Astrocyte (in vitro differentiated cells and primary cell): ENCODE data around the gene TRIO. TPM values are rescaled to one million over a fixed set of nuclear protein-coding genes. Genes with fewer than 3 reads are reported as not detected.
A peak's percentile ranks its signal among the peaks of the same experiment; 100 is the strongest.

Source experiments
- DNase-seq: peaks from one replicate; pipeline ENCODE4 v3.0.0-alpha.2; 2010; ENCODE audit warnings: low read depth
- FAIRE-seq: peaks from 2 replicates; lab custom pipeline; 2011; peaks lifted over from hg19 to GRCh38; lab: Jason Lieb, UNC
- H2AFZ ChIP-seq: 2 replicates; pipeline ENCODE4 v1.6.0; 2012; ENCODE audit warnings: low read depth, low read length, inconsistent platforms
- H3K27ac ChIP-seq: 2 replicates; pipeline ENCODE4 v1.5.1; 2011; ENCODE audit warnings: low read depth, low read length, inconsistent platforms
- H3K27me3 ChIP-seq: 2 replicates; pipeline ENCODE4 v1.6.0; 2011; ENCODE audit warnings: low read length, inconsistent platforms; ENCODE audit not compliant: insufficient read depth
- H3K36me3 ChIP-seq: 2 replicates; pipeline ENCODE4 v1.5.1; 2011; ENCODE audit warnings: low read length, inconsistent platforms; ENCODE audit not compliant: insufficient read depth
- H3K4me1 ChIP-seq: 2 replicates; pipeline ENCODE4 v1.5.1; 2011; ENCODE audit warnings: low read length, inconsistent platforms; ENCODE audit not compliant: insufficient read depth
- H3K4me2 ChIP-seq: 2 replicates; pipeline ENCODE4 v1.6.0; 2012; ENCODE audit warnings: low read length, inconsistent platforms
- H3K4me3 ChIP-seq: 2 replicates; pipeline ENCODE4 v1.5.1; 2011; ENCODE audit warnings: low read depth, mild to moderate bottlenecking, low read length, inconsistent platforms; ENCODE audit not compliant: insufficient read depth
- H3K79me2 ChIP-seq: 2 replicates; pipeline ENCODE4 v1.6.0; 2012; ENCODE audit warnings: mild to moderate bottlenecking, low read length, inconsistent platforms; ENCODE audit not compliant: insufficient read depth
- H3K9ac ChIP-seq: 2 replicates; pipeline ENCODE4 v1.6.0; 2012; ENCODE audit warnings: mild to moderate bottlenecking, low read length, inconsistent platforms
- H3K9me3 ChIP-seq: 2 replicates; pipeline ENCODE4 v1.5.1; 2012; ENCODE audit warnings: low read depth, mild to moderate bottlenecking, low read length, inconsistent platforms; ENCODE audit not compliant: insufficient read depth
- H4K20me1 ChIP-seq: 2 replicates; pipeline ENCODE4 v1.6.0; 2012; ENCODE audit warnings: low read length, inconsistent platforms; ENCODE audit not compliant: insufficient read depth
- H3K27ac Mint-ChIP-seq: one replicate; pipeline ENCODE4 v1.8.0; 2021; ENCODE audit warnings: mild to moderate bottlenecking, mixed read lengths; ENCODE audit not compliant: unreplicated experiment
- H3K27me3 Mint-ChIP-seq: one replicate; pipeline ENCODE4 v1.8.0; 2021; ENCODE audit warnings: low read depth, mixed read lengths; ENCODE audit not compliant: unreplicated experiment
- H3K36me3 Mint-ChIP-seq: one replicate; pipeline ENCODE4 v1.8.0; 2021; ENCODE audit warnings: low read depth, mixed read lengths; ENCODE audit not compliant: unreplicated experiment
- H3K4me1 Mint-ChIP-seq: one replicate; pipeline ENCODE4 v1.8.0; 2021; ENCODE audit warnings: low read depth, mixed read lengths; ENCODE audit not compliant: unreplicated experiment
- H3K4me3 Mint-ChIP-seq: one replicate; pipeline ENCODE4 v1.8.0; 2021; ENCODE audit warnings: mild to moderate bottlenecking, moderate library complexity, mixed read lengths; ENCODE audit not compliant: unreplicated experiment
- H3K9me3 Mint-ChIP-seq: one replicate; pipeline ENCODE4 v1.8.0; 2021; ENCODE audit warnings: mild to moderate bottlenecking, mixed read lengths; ENCODE audit not compliant: unreplicated experiment
- EZH2 ChIP-seq: IDR thresholded peaks from 2 replicates; pipeline ENCODE4 v1.6.1; 2012; ENCODE audit warnings: mild to moderate bottlenecking, low read length, inconsistent platforms; ENCODE audit not compliant: insufficient read depth
- total RNA-seq: library from RNA; stranded (reverse); gene quantifications from 2 replicates; pipeline ENCODE4 v1.2.1, GENCODE V29; 2021
- TF ChIP-seq, protein P1 (sequence below): IDR thresholded peaks from 2 replicates; pipeline ENCODE4 v1.5.1; 2011; ENCODE audit warnings: low read depth, mild to moderate bottlenecking, inconsistent platforms, low read length, moderate library complexity; ENCODE audit not compliant: insufficient read depth

The TRIO gene
- total RNA-seq, 1 donor from 2014 or later, result 347 TPM

DNA sequence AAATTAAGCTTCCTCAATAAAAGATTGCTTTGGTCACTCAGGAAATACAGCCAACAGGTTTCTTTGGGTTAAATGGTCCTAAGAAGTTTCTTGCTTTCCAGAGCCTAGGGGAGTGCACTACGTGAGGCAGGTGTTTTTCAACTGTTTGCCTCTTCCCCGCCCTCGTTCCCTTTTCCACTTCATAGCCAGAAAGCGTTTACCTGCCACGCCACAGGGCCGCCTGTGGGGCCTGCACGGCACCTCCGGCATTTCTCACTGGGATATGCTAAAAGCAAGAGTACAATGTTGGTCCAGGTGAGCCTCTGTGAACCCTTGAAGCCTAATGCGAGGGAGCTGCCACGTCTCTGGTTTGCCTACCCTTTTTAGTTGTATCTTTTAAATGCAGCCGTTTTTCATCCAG lies 270.9 kb downstream of the TRIO start:
- peaks cover 73% of the 10 kb centered on the region for H3K4me1 ChIP-seq
- H3K4me3 ChIP-seq, result no peak overlapping the region
- TF ChIP-seq, protein P1, sequence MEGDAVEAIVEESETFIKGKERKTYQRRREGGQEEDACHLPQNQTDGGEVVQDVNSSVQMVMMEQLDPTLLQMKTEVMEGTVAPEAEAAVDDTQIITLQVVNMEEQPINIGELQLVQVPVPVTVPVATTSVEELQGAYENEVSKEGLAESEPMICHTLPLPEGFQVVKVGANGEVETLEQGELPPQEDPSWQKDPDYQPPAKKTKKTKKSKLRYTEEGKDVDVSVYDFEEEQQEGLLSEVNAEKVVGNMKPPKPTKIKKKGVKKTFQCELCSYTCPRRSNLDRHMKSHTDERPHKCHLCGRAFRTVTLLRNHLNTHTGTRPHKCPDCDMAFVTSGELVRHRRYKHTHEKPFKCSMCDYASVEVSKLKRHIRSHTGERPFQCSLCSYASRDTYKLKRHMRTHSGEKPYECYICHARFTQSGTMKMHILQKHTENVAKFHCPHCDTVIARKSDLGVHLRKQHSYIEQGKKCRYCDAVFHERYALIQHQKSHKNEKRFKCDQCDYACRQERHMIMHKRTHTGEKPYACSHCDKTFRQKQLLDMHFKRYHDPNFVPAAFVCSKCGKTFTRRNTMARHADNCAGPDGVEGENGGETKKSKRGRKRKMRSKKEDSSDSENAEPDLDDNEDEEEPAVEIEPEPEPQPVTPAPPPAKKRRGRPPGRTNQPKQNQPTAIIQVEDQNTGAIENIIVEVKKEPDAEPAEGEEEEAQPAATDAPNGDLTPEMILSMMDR, result no peak
- TF ChIP-seq EZH2, result no peak
- H3K27ac ChIP-seq, result peak overlapping the region; percentile 95
- Mint-ChIP-seq H3K36me3 (peaks cover 29% of the 10 kb centered on the region), H3K4me3 (no peak overlapping the region), H3K27ac (no peak overlapping the region), H3K27me3 (no peaks in the 10 kb centered on the region), H3K9me3 (no peaks in the 10 kb centered on the region), H3K4me1 (peaks cover 33% of the 10 kb centered on the region)
- no peaks in the 10 kb centered on the region for H3K27me3 ChIP-seq
- peak overlapping the region; percentile 54 for H3K9ac ChIP-seq
- no peak overlapping the region for H2AFZ ChIP-seq
- no peaks in the 10 kb centered on the region for H3K9me3 ChIP-seq
- DNase-seq (no peak), FAIRE-seq (no peak)
- H4K20me1 ChIP-seq, result peaks cover 57% of the 10 kb centered on the region
- peaks cover 73% of the 10 kb centered on the region for H3K79me2 ChIP-seq
- H3K36me3 ChIP-seq, result peaks cover 65% of the 10 kb centered on the region
- H3K4me2 ChIP-seq, result no peak overlapping the region

DNA sequence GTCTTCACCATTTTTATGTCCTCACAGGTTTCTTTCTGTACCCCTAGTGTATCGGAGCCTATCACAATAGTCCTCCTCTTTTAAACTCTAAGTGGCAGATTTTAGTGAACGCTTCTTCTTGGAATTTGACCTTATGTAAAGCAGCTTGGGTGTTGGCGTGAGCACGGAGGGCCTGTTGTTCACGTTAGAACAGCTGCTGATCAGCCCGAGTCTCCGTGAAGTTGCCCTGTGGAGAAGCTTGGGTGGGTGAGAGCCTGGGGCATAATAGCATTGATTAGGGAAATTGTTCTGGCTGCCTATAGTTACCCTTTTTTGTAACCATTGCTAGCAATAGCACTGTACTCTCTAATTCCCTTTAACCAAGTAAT lies 271.5 kb downstream of the TRIO start:
- Histone ChIP-seq H3K79me2 (peaks cover 76% of the 10 kb centered on the region), H3K4me3 (no peak overlapping the region), H4K20me1 (peaks cover 63% of the 10 kb centered on the region), H3K27me3 (no peaks in the 10 kb centered on the region), H3K9me3 (no peaks in the 10 kb centered on the region), H3K9ac (no peak overlapping the region), H2AFZ (no peak overlapping the region), H3K4me1 (peaks cover 76% of the 10 kb centered on the region), H3K4me2 (no peak overlapping the region), H3K36me3 (peaks cover 65% of the 10 kb centered on the region), H3K27ac (peak overlapping the region; percentile 95)
- DNase-seq, result no peak
- no peak overlapping the region for H3K27ac Mint-ChIP-seq
- H3K9me3 Mint-ChIP-seq, result no peaks in the 10 kb centered on the region
- H3K4me3 Mint-ChIP-seq, result no peak overlapping the region
- H3K36me3 Mint-ChIP-seq, result peaks cover 26% of the 10 kb centered on the region
- no peak for TF ChIP-seq EZH2
- TF ChIP-seq, protein P1, result no peak
- peak; percentile 9 for FAIRE-seq
- H3K27me3 Mint-ChIP-seq, result no peaks in the 10 kb centered on the region
- peaks cover 37% of the 10 kb centered on the region for H3K4me1 Mint-ChIP-seq

DNA sequence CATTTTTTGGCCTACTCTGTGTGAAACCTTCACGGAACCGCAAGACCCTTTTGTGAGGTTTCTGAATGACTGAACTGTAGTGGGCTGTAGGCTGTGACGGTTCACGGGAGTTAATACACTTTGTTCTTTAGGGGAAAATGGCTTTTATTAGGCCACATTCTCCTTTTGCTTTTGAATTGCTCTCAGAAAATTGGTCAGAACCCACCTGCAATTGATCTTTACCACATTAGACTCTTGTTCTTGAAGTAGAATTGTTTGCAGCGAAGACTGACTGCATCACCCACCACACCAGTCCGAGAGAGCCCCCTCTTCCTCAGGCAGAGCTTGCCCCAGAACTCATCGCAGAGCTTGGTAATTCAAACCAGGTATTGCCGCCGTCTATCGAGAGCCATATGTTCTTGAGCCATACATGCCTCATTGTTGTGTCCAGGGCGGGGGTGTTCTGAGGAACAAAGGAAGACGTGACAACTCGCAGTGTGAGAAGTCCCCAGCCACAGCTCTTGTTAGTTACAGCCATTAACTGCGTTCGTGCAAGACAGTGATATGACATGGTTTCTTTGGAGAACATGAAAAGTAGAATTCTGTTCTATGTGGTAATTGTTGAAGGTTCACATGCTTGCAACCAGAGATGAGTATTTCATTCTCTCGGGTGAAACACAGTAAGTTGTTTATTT lies 272.0 kb downstream of the TRIO start:
- Histone ChIP-seq H4K20me1 (peaks cover 64% of the 10 kb centered on the region), H3K4me3 (no peak overlapping the region), H3K27ac (peak overlapping the region; percentile 95), H3K9me3 (no peaks in the 10 kb centered on the region), H3K79me2 (peaks cover 76% of the 10 kb centered on the region), H3K27me3 (no peaks in the 10 kb centered on the region), H3K4me2 (peak overlapping the region; percentile 1), H3K4me1 (peaks cover 81% of the 10 kb centered on the region), H3K36me3 (peaks cover 65% of the 10 kb centered on the region), H2AFZ (no peak overlapping the region), H3K9ac (peak overlapping the region; percentile 7)
- DNase-seq (no peak), FAIRE-seq (no peak)
- peaks cover 42% of the 10 kb centered on the region for H3K4me1 Mint-ChIP-seq
- no peaks in the 10 kb centered on the region for H3K9me3 Mint-ChIP-seq
- H3K36me3 Mint-ChIP-seq, result peaks cover 28% of the 10 kb centered on the region
- no peak overlapping the region for H3K4me3 Mint-ChIP-seq
- no peaks in the 10 kb centered on the region for H3K27me3 Mint-ChIP-seq
- no peak for TF ChIP-seq EZH2
- TF ChIP-seq, protein P1, result no peak
- H3K27ac Mint-ChIP-seq, result no peak overlapping the region
